ENCODE data around the gene PSMG4. TPM values are rescaled to one million over a fixed set of nuclear protein-coding genes. Genes with fewer than 3 reads are reported as not detected.

PSMG4 gene
- polyA plus RNA-seq, 2 of the 4 experiments (the other 2 are of a cell fraction): 15.0 to 21.9 TPM

DNA sequence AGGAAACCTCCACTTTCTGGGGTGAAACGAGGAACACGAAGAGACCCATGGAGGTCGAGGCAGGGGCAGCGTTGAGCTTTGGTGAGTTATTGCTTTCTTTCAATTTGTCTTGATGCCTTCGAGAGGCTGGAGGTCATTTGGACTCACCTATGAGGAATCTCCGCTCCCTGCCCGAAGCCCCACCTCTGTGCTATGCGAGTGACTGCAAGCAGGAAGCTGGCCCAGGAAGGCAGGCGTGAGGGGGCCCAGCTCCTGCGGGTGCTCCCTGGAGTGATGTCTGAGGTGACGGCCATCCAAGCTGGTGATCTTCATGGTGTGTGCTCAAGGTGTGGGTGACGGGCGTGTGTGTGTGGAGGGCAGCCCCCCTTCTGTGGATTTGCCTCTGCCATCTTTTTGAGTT is 13.0 kb downstream of the PSMG4 start:
- 92% methylated on average over 11 of the region's 13 CpGs for WGBS (ENCODE audit: missing lambda C conversion rate)
- FAIRE-seq (no peak), ATAC-seq (no peak), DNase-seq (ENCODE audit: low read depth in 1 of 2, low spot score in 1 of 2) (no peak)
- Histone ChIP-seq H3K27ac (no peak overlapping the region), H3K4me1 (no peaks in the 10 kb centered on the region), H3K4me2 (no peak overlapping the region), H3K4me3 (no peak overlapping the region), H3K9me3 (no peaks in the 10 kb centered on the region)
- no peak for TF ChIP-seq FOSL2 (IDR thresholded peaks at IDR 0.05)
- TF ChIP-seq FOSL2 (CRISPR knock-in tag; IDR thresholded peaks at IDR 0.05): no peak
- no peak for TF ChIP-seq JUN (IDR thresholded peaks at IDR 0.05)
- no peak for TF ChIP-seq ZFP36 (IDR thresholded peaks at IDR 0.05; ENCODE audit: borderline replicate concordance, partially characterized antibody)
- no peak for TF ChIP-seq MAZ (IDR thresholded peaks at IDR 0.05; ENCODE audit: borderline replicate concordance, low read depth, low read length)
- TF ChIP-seq, protein P1, sequence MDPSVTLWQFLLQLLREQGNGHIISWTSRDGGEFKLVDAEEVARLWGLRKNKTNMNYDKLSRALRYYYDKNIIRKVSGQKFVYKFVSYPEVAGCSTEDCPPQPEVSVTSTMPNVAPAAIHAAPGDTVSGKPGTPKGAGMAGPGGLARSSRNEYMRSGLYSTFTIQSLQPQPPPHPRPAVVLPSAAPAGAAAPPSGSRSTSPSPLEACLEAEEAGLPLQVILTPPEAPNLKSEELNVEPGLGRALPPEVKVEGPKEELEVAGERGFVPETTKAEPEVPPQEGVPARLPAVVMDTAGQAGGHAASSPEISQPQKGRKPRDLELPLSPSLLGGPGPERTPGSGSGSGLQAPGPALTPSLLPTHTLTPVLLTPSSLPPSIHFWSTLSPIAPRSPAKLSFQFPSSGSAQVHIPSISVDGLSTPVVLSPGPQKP (IDR thresholded peaks at IDR 0.05; ENCODE audit: low read depth, low read length): no peak
- TF ChIP-seq KDM1A (IDR thresholded peaks at IDR 0.05; ENCODE audit: low read depth): no peak
- no peak for TF ChIP-seq POLR2AphosphoS2 (conservative IDR thresholded peaks at IDR 0.05; ENCODE audit: low read length)
- TF ChIP-seq POLR2A (IDR thresholded peaks at IDR 0.05; ENCODE audit: low read length): no peak
- TF ChIP-seq, protein P2, sequence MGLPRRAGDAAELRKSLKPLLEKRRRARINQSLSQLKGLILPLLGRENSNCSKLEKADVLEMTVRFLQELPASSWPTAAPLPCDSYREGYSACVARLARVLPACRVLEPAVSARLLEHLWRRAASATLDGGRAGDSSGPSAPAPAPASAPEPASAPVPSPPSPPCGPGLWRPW (IDR thresholded peaks at IDR 0.05): no peak
- no peak for TF ChIP-seq MYC (IDR thresholded peaks at IDR 0.05; ENCODE audit: borderline replicate concordance, low read length)
- no peak for TF ChIP-seq RFX5 (IDR thresholded peaks at IDR 0.05)
- TF ChIP-seq ZC3H11A (IDR thresholded peaks at IDR 0.05): no peak
- no peak for TF ChIP-seq BHLHE40 (IDR thresholded peaks at IDR 0.05; ENCODE audit: low read depth, low read length)
- CTCF ChIA-PET: interaction anchor here (1.0 to 17.5 kb wide), 2 partner anchors 459 to 577 kb away, joined by 4 to 186 read pairs; partner anchors contain the start of gene FAM50B
- POLR2A ChIA-PET: interaction anchor here (1.8 kb wide), 1 partner anchor 12 kb away, joined by 10 read pairs; the partner anchor contains the start of gene PSMG4

DNA sequence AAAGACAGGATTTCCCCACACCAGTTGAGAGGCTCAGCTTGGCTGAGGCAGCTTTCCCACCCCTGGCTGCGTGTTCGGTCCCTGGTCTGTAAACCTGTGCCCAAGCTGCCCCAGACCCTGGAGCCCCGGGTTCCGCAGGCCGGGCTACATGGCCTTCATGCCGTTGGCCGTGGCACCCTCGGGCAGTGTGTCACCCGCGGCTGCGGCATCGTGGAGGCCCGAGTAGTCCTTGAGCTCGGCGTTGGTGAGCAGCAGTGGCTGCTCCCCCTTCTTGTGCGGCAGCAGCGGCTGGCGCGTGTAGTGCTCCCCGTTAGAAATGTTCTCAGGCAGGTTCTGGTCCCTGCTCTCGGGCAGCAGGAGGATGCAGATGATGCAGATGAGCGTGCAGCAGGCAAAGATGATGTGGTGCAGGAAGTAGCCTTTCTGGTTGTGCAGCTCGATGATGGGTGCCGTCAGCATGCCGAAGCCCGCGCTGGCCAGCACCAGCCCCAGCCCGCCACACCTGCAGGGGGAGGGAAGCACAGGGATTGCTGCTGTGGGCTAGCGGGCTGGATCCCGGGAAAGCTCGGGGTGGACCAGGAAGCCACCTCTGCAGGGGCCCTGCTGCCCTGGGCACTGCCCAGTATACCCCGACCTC is 14.3 kb downstream of the PSMG4 start:
- ChIA-PET POLR2A (interaction anchor here (1.8 kb wide), 1 partner anchor 14 kb away, joined by 10 read pairs; the partner anchor contains the start of gene PSMG4), CTCF (interaction anchor here (17.5 kb wide), 1 partner anchor 458 kb away, joined by 186 read pairs; no protein-coding TSS in a partner anchor)
- no peak for FAIRE-seq
- H3K9me3 ChIP-seq: no peaks in the 10 kb centered on the region
- no peak overlapping the region for H3K27ac ChIP-seq
- WGBS (ENCODE audit: missing lambda C conversion rate): 96% methylated on average over 23 of the region's 32 CpGs
- ATAC-seq: no peak
- no peak overlapping the region for H3K4me2 ChIP-seq
- no peaks in the 10 kb centered on the region for H3K4me1 ChIP-seq
- TF ChIP-seq, protein P3, sequence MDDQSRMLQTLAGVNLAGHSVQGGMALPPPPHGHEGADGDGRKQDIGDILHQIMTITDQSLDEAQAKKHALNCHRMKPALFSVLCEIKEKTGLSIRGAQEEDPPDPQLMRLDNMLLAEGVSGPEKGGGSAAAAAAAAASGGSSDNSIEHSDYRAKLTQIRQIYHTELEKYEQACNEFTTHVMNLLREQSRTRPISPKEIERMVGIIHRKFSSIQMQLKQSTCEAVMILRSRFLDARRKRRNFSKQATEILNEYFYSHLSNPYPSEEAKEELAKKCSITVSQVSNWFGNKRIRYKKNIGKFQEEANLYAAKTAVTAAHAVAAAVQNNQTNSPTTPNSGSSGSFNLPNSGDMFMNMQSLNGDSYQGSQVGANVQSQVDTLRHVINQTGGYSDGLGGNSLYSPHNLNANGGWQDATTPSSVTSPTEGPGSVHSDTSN (IDR thresholded peaks at IDR 0.05): no peak
- no peak for TF ChIP-seq SREBF2 (IDR thresholded peaks at IDR 0.05)
- TF ChIP-seq, protein P4, sequence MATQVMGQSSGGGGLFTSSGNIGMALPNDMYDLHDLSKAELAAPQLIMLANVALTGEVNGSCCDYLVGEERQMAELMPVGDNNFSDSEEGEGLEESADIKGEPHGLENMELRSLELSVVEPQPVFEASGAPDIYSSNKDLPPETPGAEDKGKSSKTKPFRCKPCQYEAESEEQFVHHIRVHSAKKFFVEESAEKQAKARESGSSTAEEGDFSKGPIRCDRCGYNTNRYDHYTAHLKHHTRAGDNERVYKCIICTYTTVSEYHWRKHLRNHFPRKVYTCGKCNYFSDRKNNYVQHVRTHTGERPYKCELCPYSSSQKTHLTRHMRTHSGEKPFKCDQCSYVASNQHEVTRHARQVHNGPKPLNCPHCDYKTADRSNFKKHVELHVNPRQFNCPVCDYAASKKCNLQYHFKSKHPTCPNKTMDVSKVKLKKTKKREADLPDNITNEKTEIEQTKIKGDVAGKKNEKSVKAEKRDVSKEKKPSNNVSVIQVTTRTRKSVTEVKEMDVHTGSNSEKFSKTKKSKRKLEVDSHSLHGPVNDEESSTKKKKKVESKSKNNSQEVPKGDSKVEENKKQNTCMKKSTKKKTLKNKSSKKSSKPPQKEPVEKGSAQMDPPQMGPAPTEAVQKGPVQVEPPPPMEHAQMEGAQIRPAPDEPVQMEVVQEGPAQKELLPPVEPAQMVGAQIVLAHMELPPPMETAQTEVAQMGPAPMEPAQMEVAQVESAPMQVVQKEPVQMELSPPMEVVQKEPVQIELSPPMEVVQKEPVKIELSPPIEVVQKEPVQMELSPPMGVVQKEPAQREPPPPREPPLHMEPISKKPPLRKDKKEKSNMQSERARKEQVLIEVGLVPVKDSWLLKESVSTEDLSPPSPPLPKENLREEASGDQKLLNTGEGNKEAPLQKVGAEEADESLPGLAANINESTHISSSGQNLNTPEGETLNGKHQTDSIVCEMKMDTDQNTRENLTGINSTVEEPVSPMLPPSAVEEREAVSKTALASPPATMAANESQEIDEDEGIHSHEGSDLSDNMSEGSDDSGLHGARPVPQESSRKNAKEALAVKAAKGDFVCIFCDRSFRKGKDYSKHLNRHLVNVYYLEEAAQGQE (IDR thresholded peaks at IDR 0.05): no peak
- TF ChIP-seq POLR2A (IDR thresholded peaks at IDR 0.05; ENCODE audit: low read length): no peak
- no peak for TF ChIP-seq JUNB (IDR thresholded peaks at IDR 0.05)
- no peak for TF ChIP-seq KDM1A (IDR thresholded peaks at IDR 0.05; ENCODE audit: low read depth)
- TF ChIP-seq ESRRA (IDR thresholded peaks at IDR 0.05; ENCODE audit: borderline replicate concordance, low read length): no peak
- no peak for TF ChIP-seq POLR2AphosphoS2 (conservative IDR thresholded peaks at IDR 0.05; ENCODE audit: low read length)
- TF ChIP-seq, protein P5, sequence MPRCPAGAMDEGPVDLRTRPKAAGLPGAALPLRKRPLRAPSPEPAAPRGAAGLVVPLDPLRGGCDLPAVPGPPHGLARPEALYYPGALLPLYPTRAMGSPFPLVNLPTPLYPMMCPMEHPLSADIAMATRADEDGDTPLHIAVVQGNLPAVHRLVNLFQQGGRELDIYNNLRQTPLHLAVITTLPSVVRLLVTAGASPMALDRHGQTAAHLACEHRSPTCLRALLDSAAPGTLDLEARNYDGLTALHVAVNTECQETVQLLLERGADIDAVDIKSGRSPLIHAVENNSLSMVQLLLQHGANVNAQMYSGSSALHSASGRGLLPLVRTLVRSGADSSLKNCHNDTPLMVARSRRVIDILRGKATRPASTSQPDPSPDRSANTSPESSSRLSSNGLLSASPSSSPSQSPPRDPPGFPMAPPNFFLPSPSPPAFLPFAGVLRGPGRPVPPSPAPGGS (IDR thresholded peaks at IDR 0.05): no peak
- no peak overlapping the region for H3K4me3 ChIP-seq
- no peak for DNase-seq (ENCODE audit: low read depth in 1 of 2, low spot score in 1 of 2)

All from A549 (cell line).